IMR-90 (cell line): Measurements from ENCODE around the gene ZNF384. TPM values are rescaled to one million over a fixed set of nuclear protein-coding genes. Genes with fewer than 3 reads are reported as not detected.

Source experiments
- ATAC-seq: fragments of 200-7000 bp; cut with Tn5 transposase; 2 replicates; pipeline ENCODE4 v1.9.1; 2020; ENCODE audit warnings: low read depth, mild to moderate bottlenecking, moderate library complexity
- BruUV-seq: library from RNA; stranded (reverse); fragments of 400-500 nt; replicated peaks from 2 replicates; lab custom pipeline; 2021; lab: Mats Ljungman, UMichigan
- CTCF ChIA-PET: fragments of 300-600 bp; formaldehyde crosslinking; extraction: SDS; loops from one replicate; lab custom pipeline; 2021; ENCODE audit warnings: antibody characterized with exemption; lab: Yijun Ruan, JAX
- POLR2A ChIA-PET: fragments of 300-600 bp; sonication (Branson Sonifier 250); formaldehyde crosslinking; loops from one replicate; lab custom pipeline; 2022; ENCODE audit warnings: antibody characterized with exemption; ENCODE audit not compliant: unreplicated experiment; lab: Charles Lee
- DNase-seq: peaks from one replicate; pipeline ENCODE4 v3.0.0; 2013
- H2AFZ ChIP-seq: replicated peaks from 2 replicates; pipeline ENCODE3; 2013; ENCODE audit warnings: low read length, mild to moderate bottlenecking; ENCODE audit not compliant: poor library complexity
- H2AK5ac ChIP-seq: 2 replicates; pipeline ENCODE4 v1.6.1; 2013; ENCODE audit warnings: low read depth, low read length, inconsistent platforms
- H2AK9ac ChIP-seq: replicated peaks from 2 replicates; pipeline ENCODE3; 2013; ENCODE audit warnings: mild to moderate bottlenecking, low read depth, low read length, moderate library complexity; ENCODE audit not compliant: poor library complexity
- H2BK120ac ChIP-seq: 2 replicates; pipeline ENCODE4 v1.6.1; 2013; ENCODE audit warnings: low read depth, low read length, inconsistent platforms
- H2BK15ac ChIP-seq: 3 replicates; pipeline ENCODE4 v1.6.1; 2013; ENCODE audit warnings: low read depth, low read length, inconsistent platforms
- H2BK20ac ChIP-seq: 2 replicates; pipeline ENCODE4 v1.6.1; 2013; ENCODE audit warnings: low read depth, mild to moderate bottlenecking, inconsistent platforms, low read length, moderate library complexity
- H2BK5ac ChIP-seq: 2 replicates; pipeline ENCODE4 v1.6.1; 2013; ENCODE audit warnings: mild to moderate bottlenecking, low read depth, low read length, inconsistent platforms; ENCODE audit not compliant: poor library complexity, severe bottlenecking
- H3K14ac ChIP-seq: replicated peaks from 2 replicates; pipeline ENCODE4 v1.6.1; 2013; ENCODE audit warnings: low read depth, low read length, inconsistent platforms
- H3K18ac ChIP-seq: 2 replicates; pipeline ENCODE4 v1.6.1; 2013; ENCODE audit warnings: low read depth, low read length, control low read depth
- H3K23ac ChIP-seq: 2 replicates; pipeline ENCODE4 v1.6.1; 2013; ENCODE audit warnings: low read depth, low read length, inconsistent platforms
- H3K27ac ChIP-seq: 2 replicates; pipeline ENCODE4 v1.5.1; 2013; ENCODE audit warnings: mild to moderate bottlenecking, control low read depth, low read length; ENCODE audit not compliant: insufficient read depth
- H3K27me3 ChIP-seq: 2 replicates; pipeline ENCODE4 v1.6.1; 2013; ENCODE audit warnings: low read length; ENCODE audit not compliant: control insufficient read depth, insufficient read depth
- H3K36me3 ChIP-seq: 2 replicates; pipeline ENCODE4 v1.6.1; 2013; ENCODE audit warnings: low read length, mixed read lengths; ENCODE audit not compliant: control insufficient read depth, insufficient read depth
- H3K4ac ChIP-seq: 2 replicates; pipeline ENCODE4 v1.6.1; 2013; ENCODE audit warnings: low read depth, low read length, inconsistent platforms
- H3K4me1 ChIP-seq: 2 replicates; pipeline ENCODE4 v1.6.1; 2013; ENCODE audit warnings: low read length, mixed read lengths; ENCODE audit not compliant: control insufficient read depth, insufficient read depth
- H3K4me2 ChIP-seq: 2 replicates; pipeline ENCODE4 v1.6.1; 2013; ENCODE audit warnings: low read depth, mild to moderate bottlenecking, control low read depth, low read length, moderate library complexity
- H3K4me3 ChIP-seq: 2 replicates; pipeline ENCODE4 v1.5.1; 2013; ENCODE audit warnings: low read depth, mild to moderate bottlenecking, control low read depth, low read length, moderate library complexity; ENCODE audit not compliant: insufficient read depth
- H3K56ac ChIP-seq: 2 replicates; pipeline ENCODE4 v1.6.1; 2013; ENCODE audit warnings: low read length, inconsistent platforms; ENCODE audit not compliant: insufficient read depth; ENCODE audit errors: extremely low read depth
- H3K79me1 ChIP-seq, 2 experiments: 2 replicates each; pipeline ENCODE4 v1.6.1; 2013; ENCODE audit warnings: low read length in 2 of 2, inconsistent platforms in 1 of 2, low read depth in 1 of 2
- H3K9ac ChIP-seq: 2 replicates; pipeline ENCODE4 v1.6.1; 2013; ENCODE audit warnings: low read depth, low read length, control low read depth
- H3K9me1 ChIP-seq: 2 replicates; pipeline ENCODE4 v1.6.1; 2013; ENCODE audit warnings: low read length, inconsistent platforms; ENCODE audit not compliant: insufficient read depth
- H3K9me3 ChIP-seq: 2 replicates; pipeline ENCODE4 v1.6.1; 2013; ENCODE audit warnings: low read length; ENCODE audit not compliant: control insufficient read depth, insufficient read depth
- H4K20me1 ChIP-seq: 2 replicates; pipeline ENCODE4 v1.6.1; 2013; ENCODE audit warnings: low read length, inconsistent platforms; ENCODE audit not compliant: insufficient read depth
- H4K5ac ChIP-seq: 2 replicates; pipeline ENCODE4 v1.6.1; 2013; ENCODE audit warnings: mild to moderate bottlenecking, low read depth, low read length, control low read depth
- H4K8ac ChIP-seq, 2 experiments: 2 replicates each; pipeline ENCODE4 v1.6.1; 2013; ENCODE audit warnings: low read depth in 2 of 2, low read length in 2 of 2, control low read depth in 1 of 2, inconsistent platforms in 1 of 2
- H4K91ac ChIP-seq: 2 replicates; pipeline ENCODE4 v1.6.1; 2013; ENCODE audit warnings: low read depth, low read length, inconsistent platforms; ENCODE audit not compliant: insufficient read depth
- CEBPB ChIP-seq: IDR thresholded peaks from 2 replicates; pipeline ENCODE4 v1.6.1; 2012; ENCODE audit warnings: low read depth, low read length, improper control_type of control experiment
- CHD1 ChIP-seq: IDR thresholded peaks from 2 replicates; pipeline ENCODE4 v1.6.1; 2012; ENCODE audit warnings: low read depth, low read length, improper control_type of control experiment
- MAFK ChIP-seq: IDR thresholded peaks from 2 replicates; pipeline ENCODE4 v1.6.1; 2012; ENCODE audit warnings: low read depth, low read length, improper control_type of control experiment
- WGBS, 2 experiments: methylation state at CpG; one replicate each; pipeline versions ENCODE4 v1.1.5 to v1.1.7; 2013; ENCODE audit warnings: missing lambda C conversion rate in 2 of 2; ENCODE audit not compliant: insufficient read length in 1 of 2; ENCODE audit errors: extremely low coverage in 2 of 2; 5-methylcytosine and 5-hydroxymethylcytosine counted together
- dilution Hi-C: fragments of 300-500 bp; cut with HindIII; formaldehyde crosslinking; loops from one replicate; pipeline ENCODE4 v1.14.3; 2018; ENCODE audit warnings: low sequenced_read_pairs; ENCODE audit not compliant: unreplicated experiment
- in situ Hi-C: fragments of 300-500 bp; cut with MboI; formaldehyde crosslinking; loops from 3 replicates; pipeline ENCODE4 v1.14.3; 2019; ENCODE audit warnings: low sequenced_read_pairs, inconsistent platforms, mixed read lengths
- intact Hi-C: fragments of 100-400 bp; cut with micrococcal nuclease; formaldehyde crosslinking; loops from 2 replicates; pipeline ENCODE4 v1.10.0; 2022
- polyA plus RNA-seq, 3 experiments: library from polyadenylated mRNA; depleted of rRNA; stranded (reverse); fragments of >200 nt; gene quantifications; 2 replicates each; pipeline ENCODE4 v1.2.3, GENCODE V29; 2012; ENCODE audit warnings: low replicate concordance in 1 of 3
- total RNA-seq: library from RNA; depleted of rRNA; stranded (reverse); fragments of >200 nt; gene quantifications from 2 replicates; pipeline ENCODE4 v1.2.3, GENCODE V29; 2012
- TF ChIP-seq, protein P1 (sequence below): conservative IDR thresholded peaks from 2 replicates; pipeline ENCODE4 v1.5.1; 2012; ENCODE audit warnings: mild to moderate bottlenecking, low read depth, low read length, improper control_type of control experiment
- TF ChIP-seq, protein P2 (sequence below): fragments of 150-350 bp; IDR thresholded peaks from 2 replicates; pipeline ENCODE4 v1.6.1; 2016; ENCODE audit warnings: low read depth, mild to moderate bottlenecking, low read length, moderate library complexity, borderline replicate concordance
- TF ChIP-seq, protein P3 (sequence below): fragments of 150-350 bp; IDR thresholded peaks from 2 replicates; pipeline ENCODE4 v1.6.1; 2017; ENCODE audit warnings: mild to moderate bottlenecking, antibody characterized with exemption, low read length, low read depth

The ZNF384 gene
- total and polyA plus RNA-seq, 2 of the 4 experiments (the other 2 are of a cell fraction), result 16.3 to 55.6 TPM

DNA sequence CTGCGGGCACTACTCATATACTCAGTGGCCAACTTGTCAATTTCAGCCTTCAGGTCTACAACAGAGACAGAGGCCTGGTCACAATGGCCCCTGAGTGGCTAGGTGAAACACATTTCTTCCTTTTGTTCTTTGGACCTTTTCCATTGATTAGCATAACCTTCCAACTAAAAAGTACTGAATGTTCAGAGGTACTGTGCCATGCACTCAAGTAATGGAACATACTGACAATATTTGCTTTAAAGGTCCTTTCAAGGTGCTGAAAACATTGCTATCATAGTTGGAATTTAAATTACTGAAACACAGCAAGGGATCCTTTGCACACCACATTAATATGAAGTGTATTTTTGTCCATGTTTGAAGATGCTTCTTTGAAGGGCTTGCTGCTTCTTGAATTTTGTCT lies 35.8 kb downstream of the ZNF384 start:
- Histone ChIP-seq H2BK5ac (no peak overlapping the region), H3K79me1 (peaks cover 2 to 3% of the 10 kb centered on the region in 2 experiments), H2BK15ac (no peak overlapping the region), H2AK9ac (no peak overlapping the region), H2BK120ac (no peak overlapping the region), H3K27ac (no peak overlapping the region), H3K18ac (no peak overlapping the region), H3K27me3 (no peaks in the 10 kb centered on the region), H4K20me1 (no peaks in the 10 kb centered on the region), H3K9ac (no peak overlapping the region), H3K4ac (no peak overlapping the region), H2BK20ac (no peak overlapping the region), H3K36me3 (peaks cover 47% of the 10 kb centered on the region), H3K56ac (no peak overlapping the region), H4K8ac (no peak overlapping the region), H3K23ac (no peak overlapping the region), H4K5ac (no peak overlapping the region), H3K4me2 (no peak overlapping the region), H2AK5ac (no peak overlapping the region), H3K4me1 (no peaks in the 10 kb centered on the region), H3K14ac (no peak overlapping the region), H3K9me1 (no peaks in the 10 kb centered on the region), H3K4me3 (no peak overlapping the region), H4K91ac (no peak overlapping the region), H3K9me3 (no peaks in the 10 kb centered on the region), H2AFZ (no peak overlapping the region)
- ATAC-seq (no peak), DNase-seq (no peak)
- dilution Hi-C loops (no loop called here), intact Hi-C loops (no loop called here), in situ Hi-C loops (no loop called here)
- no TSS peak for BruUV-seq
- TF ChIP-seq, protein P1, sequence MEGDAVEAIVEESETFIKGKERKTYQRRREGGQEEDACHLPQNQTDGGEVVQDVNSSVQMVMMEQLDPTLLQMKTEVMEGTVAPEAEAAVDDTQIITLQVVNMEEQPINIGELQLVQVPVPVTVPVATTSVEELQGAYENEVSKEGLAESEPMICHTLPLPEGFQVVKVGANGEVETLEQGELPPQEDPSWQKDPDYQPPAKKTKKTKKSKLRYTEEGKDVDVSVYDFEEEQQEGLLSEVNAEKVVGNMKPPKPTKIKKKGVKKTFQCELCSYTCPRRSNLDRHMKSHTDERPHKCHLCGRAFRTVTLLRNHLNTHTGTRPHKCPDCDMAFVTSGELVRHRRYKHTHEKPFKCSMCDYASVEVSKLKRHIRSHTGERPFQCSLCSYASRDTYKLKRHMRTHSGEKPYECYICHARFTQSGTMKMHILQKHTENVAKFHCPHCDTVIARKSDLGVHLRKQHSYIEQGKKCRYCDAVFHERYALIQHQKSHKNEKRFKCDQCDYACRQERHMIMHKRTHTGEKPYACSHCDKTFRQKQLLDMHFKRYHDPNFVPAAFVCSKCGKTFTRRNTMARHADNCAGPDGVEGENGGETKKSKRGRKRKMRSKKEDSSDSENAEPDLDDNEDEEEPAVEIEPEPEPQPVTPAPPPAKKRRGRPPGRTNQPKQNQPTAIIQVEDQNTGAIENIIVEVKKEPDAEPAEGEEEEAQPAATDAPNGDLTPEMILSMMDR, result no peak
- TF ChIP-seq, protein P2, sequence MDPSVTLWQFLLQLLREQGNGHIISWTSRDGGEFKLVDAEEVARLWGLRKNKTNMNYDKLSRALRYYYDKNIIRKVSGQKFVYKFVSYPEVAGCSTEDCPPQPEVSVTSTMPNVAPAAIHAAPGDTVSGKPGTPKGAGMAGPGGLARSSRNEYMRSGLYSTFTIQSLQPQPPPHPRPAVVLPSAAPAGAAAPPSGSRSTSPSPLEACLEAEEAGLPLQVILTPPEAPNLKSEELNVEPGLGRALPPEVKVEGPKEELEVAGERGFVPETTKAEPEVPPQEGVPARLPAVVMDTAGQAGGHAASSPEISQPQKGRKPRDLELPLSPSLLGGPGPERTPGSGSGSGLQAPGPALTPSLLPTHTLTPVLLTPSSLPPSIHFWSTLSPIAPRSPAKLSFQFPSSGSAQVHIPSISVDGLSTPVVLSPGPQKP, result no peak
- TF ChIP-seq, protein P3, sequence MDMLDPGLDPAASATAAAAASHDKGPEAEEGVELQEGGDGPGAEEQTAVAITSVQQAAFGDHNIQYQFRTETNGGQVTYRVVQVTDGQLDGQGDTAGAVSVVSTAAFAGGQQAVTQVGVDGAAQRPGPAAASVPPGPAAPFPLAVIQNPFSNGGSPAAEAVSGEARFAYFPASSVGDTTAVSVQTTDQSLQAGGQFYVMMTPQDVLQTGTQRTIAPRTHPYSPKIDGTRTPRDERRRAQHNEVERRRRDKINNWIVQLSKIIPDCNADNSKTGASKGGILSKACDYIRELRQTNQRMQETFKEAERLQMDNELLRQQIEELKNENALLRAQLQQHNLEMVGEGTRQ, result no peak
- TF ChIP-seq MAFK, result no peak
- no peak for TF ChIP-seq CHD1
- TF ChIP-seq CEBPB, result no peak
- WGBS, 2 experiments, result 100% methylated on average over 1 of the region's 1 CpG; no CpG with 5 or more reads in 1 of the 2 experiments
- POLR2A ChIA-PET, result no interaction called here
- CTCF ChIA-PET, result no interaction called here
